HG02884 (cell line): ENCODE results near the gene KRTAP24-1.

Experiments used
- ATAC-seq: cut with Tn5 transposase; IDR thresholded peaks from one replicate; pipeline ENCODE4 v1.9.1; 2021; ENCODE audit warnings: mild to moderate bottlenecking, moderate library complexity; ENCODE audit not compliant: unreplicated experiment

Gene KRTAP24-1, protein sequence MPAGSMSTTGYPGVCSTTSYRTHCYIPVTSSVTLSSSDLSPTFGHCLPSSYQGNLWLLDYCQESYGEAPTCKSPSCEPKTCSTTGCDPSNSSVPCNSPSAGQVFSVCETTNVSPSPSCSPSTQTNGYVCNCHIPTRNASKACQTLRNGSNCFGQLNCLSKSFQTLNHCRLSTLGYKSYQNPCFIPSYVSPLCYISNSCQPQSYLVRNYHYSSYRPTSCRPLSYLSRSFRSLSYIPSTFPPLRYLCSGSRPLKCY

DNA sequence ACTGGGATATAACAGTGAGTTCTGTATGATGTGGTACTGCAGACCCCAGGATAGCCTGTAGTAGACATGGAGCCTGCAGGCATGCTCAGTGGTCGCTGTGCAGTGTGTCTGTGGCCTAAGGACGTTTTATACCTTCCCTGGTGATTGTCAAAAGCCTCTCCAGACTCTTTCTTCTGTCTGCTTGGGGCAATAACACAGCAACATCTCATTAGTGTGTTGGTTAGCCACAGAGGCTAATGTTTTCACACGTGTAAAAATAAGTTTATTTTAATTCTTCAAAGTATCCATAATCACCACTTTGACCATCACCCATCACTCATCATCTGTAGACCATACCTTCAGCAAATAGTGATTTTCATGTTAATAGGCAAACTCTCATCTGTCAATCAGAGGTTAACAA lies at the start of gene KRTAP24-1:
KRTAP24-1 (minus strand) TSS at position 101 of the 400 bp plus-strand sequence; CDS start at position 83, 18 bp downstream.
- no peak for ATAC-seq

DNA sequence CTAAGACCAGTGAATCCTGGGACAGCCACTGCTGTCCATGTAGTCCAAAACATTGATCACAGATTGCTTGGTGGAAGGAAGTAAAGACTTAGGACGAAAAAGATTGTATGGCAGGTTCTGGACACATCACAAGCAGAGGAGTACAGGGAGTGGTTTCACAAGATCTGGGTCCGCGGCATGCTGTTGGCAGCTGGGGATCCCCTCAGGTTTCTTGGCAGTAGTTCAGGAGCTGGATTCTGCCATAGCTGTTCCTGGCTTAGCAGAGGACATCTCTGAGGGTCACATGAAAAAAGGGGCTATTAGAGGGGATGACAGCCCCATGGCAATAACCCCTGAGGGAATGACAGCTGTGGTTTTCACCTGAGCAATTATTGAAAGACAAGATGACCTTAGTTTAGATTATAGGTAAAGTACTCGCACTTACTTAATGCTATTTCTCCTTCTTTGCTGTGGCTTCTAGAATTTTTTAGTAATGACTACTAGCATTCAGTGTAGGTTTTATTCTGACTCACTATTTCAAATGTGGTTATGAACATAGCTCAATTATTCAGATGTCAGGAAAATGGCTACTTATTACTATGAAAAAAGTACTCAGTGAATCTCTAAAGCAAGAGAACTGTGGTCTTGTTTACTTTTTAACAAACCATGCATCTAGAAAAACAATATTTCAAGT lies 46.6 kb upstream of the KRTAP24-1 start:
- no peak for ATAC-seq

DNA sequence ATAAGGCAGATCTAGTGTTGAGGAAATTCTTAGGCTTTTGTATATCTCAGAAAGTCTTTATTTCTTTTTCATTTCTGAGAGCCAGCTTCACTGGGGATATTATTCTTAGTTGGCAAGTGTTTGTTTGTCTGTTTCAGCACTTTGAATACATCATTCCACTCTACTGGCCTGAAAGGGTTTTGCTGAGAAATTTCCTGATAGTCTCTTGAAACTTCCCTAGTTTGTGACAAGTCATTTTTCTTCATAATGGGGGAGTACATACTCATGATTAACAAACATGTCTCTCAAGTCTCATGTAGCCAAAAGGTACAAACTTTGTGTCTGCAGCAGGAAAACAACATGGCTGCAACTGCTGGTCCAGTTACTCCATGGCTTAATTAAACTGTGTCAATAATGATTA lies 43.6 kb upstream of the KRTAP24-1 start:
- ATAC-seq = no peak

DNA sequence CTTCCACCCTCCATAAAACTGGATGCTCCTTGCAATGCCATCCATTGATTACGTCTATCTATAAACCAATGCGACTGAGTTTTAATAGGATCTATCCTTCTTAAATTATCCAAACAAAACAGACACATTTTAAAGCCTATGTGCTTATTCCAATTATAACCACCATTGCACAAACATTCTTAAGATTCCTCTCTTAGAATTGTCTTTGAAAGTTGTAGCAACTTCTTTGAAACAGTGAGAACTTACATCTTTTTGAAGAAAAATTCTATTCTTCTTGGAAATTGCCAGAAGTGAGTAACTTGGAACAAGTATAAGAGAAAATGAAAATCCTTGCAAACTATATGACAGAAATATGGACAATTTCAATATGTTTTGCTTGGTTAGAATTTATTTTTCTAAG lies 37.5 kb upstream of the KRTAP24-1 start, which contains the start of gene KRTAP26-1:
KRTAP26-1 (minus strand) TSS at position 101 of the 400 bp plus-strand sequence. CDS start 280 bp downstream, outside the sequence.
- no peak for ATAC-seq

DNA sequence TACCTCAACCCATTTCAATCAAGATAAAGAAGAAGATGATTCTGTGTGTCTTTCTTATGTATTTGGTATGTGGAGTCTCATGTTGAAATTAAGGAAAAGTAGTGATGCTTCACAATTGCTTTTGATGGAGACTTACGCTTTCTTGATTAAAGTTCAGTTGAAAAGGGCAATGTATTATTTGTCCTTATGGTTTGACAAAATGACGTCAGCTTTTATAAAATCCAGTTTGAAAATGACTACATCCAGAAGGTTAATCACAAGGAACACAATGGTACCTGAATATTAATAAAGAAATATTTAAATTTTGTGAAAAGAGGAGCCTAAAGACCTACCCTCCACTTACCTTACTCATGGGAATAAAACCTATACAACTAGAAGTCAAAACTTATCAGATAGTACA lies 33.0 kb upstream of the KRTAP24-1 start:
- ATAC-seq = no peak

DNA sequence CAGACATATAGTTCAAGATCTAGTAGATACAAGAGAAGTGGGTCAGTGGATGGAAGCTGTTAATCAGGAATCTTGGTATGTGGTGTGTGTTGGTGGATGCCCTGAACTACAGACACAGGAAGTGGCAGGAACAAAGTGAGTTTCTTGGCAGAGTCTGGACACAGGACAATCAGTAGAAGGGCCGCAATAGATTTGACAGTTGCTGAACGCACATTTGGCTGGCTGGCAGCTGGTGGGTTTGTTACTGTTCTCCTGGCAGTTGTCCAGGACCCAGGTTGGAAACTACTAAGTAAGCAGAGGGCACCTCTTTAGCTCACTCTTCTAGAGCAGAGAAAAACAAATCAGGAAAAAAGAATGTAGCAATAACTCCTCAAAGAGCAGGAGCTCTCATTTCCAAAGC lies 24.1 kb upstream of the KRTAP24-1 start:
- ATAC-seq = no peak

DNA sequence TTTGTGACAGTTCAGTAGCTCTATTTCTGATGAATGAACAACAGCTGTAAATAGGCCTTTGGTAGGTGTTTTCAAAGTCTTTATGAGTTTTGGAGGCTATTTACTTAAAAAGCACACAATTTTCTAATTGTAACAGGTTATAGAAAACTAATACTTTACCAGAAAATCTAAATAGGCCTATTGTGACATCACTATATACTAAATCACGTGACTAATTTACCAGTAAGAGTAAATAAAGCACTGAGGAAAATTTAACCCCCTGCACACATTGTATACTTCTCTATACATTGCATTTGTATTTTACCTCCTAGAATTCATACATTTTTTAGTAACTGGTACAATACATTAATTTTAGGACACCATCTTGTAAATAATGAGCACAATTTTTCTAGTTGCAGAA lies 22.4 kb upstream of the KRTAP24-1 start:
- no peak for ATAC-seq

DNA sequence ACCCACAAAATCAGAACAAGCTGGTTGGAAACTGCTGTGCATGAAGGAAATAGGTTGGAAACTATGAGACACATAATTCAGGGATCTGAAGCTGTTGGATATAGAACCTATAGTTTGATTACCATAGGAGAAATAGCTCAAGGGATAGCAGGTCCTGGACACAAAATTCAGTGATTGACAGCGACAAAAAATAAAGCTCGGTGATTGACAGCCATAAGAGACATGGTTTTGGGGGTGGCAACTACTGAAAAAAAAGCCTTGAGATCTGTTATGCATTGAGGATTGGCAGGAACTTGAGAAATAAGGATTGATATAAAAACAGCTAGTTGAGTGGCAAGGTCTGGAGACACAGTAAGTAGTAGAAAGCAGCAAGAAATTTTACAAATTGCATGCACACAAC lies 6.5 kb upstream of the KRTAP24-1 start, which contains the start of gene KRTAP25-1:
KRTAP25-1 (minus strand) TSS at position 300 of the 400 bp plus-strand sequence; CDS start at position 276, 24 bp downstream.
- ATAC-seq = no peak

DNA sequence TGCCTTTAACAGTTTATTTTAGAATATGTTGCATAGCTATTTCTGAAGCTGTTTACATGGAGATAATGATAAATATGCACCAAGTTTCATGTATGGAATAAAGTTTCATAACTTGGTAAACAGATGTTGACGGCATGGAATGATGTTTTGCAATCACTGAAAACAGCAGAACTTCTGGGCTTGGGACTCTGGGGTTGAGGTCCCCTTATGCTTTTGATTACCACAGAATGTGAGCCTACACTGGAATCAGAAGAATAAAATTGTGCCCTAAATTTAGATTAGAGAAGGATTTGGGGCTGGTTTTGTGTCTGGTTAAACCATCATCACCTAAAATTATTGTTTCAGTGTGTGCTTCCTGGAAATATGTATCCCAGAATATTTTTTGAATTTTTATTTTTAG lies 11.1 kb downstream of the KRTAP24-1 start:
- ATAC-seq = no peak

DNA sequence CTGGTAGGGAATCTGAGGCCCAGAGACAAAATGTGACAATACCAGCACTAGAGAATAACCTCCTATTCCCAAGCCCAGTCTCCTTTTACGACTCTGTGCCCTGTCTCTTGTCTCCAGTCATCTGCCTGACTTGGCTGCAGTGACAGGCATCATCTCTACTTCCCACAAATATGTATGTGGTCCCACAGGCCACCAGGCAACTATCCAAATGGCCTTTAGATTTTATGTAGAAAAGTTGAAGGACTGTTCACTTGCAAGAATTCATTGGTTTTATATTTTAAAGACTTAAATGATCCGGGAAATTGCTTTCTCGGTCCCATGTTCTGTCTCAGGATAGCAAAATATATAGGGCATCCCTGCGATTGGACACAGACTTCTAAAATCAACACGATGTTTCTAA lies 11.6 kb downstream of the KRTAP24-1 start:
- no peak for ATAC-seq

DNA sequence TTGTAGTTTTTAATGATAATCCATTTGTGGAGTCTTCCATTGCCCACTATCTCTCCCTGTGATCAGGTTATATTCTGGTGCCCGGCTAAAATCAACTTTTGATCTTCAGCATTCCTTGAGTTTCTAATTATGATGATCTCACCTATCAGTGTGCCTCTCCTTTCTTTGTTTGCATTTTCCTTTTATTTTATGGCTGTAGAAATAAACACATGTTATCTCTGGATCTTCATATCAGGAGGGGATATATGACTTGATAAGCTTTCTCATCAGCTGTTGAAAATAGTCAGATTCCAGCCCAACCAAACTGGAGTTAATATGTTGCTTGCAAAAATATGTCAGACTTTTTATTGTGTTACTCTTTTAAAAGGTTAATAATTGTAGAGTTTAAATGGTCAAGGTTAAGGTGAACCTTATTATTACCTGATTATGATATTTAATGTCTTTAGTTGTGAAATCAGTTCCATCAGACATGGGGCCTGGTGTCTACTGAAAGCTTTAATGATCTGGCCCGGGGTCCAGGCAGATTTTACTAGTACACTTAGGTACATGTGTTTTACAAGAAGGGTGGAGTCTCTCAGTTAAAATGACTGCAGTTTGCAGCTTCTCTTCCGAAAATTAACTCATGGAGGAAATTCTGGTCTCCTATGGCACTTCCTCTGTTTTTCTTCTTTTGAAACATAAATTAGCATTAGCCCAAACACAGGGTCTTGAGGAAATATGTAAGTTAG lies 12.8 kb downstream of the KRTAP24-1 start:
- ATAC-seq = no peak

DNA sequence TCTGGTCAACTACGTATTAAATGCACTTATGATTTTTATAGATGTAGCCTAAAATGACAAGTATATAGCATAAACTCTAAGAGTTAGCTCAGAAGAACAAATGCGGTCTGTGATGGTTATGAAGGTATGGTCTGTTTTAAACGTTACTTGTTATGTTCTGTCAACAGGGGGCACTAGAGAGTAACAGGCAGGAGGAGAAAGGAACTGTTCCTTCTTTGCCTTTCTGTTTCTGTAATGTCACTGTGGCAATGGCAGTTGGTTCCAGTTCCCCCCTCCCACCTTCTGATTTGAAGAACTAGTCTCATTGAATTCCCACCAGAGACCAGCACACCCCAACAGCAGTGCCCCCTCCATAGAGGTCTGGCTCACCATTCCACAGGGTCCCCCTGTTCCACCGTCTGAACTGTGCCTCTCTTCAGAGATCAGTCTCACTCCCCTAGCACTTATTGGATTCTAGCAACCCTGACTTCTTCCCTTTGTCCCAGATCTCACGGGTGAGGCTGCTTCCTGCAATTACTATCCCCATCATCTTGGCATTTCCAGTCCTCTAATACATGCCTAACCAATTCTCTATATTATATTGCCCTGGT lies 14.0 kb downstream of the KRTAP24-1 start:
- ATAC-seq = no peak

DNA sequence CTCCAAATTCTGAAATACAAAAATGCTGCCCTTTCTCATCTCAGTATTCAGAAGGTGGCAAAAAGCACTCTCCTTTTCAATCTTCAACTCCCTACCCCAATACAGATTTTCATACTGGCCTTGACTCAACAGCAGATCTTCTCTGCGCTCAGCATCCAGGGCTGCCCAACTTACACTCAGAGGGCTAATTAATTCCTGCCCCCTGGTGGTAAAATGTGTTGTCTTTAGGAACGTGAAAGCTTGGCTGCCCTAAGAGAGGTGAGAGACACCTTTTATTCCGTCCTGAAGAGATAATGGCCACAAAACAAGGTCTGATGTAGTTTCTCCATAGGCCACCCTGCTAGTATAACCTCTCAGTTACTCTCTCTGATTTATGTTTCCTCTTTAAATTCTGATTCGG lies 25.0 kb downstream of the KRTAP24-1 start:
- no peak for ATAC-seq

DNA sequence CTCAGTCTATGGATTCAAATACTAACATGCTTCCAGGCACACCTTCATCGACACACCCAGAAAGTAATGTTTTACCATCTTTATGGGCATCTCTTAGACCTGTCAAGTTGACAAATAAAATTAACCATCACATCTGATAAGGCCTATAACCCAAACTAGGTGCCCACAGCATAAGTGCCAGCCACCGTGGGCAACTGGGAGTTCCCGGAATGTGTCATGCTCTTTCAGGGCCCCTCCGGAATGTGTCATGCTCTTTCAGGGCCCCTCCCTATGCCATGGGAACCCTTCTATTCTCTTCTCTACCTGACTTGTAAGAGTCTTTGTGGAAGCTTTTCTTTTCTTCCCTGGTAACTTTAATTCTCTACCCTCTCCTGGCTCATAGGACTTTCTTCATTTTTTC lies 26.6 kb downstream of the KRTAP24-1 start:
- ATAC-seq = no peak

DNA sequence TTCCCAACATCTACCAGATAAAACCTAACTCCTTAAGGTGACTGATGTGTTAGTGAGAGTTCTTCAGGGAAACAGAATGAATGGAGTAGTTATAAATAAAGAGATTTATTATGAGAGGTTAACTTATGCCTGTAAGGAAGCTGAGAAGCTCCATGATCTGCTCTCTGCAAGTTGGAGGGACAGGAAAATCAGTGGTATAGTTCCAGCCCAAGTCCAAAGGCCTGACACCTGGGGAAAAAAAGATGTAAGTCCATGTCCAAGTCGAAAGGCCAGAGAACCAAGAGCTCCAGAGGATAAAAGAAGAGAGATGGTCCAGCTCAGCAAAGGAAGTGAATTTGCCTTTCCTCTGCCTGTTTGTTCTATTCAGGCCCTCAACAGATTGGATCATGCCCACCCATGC lies 27.1 kb downstream of the KRTAP24-1 start:
- no peak for ATAC-seq

DNA sequence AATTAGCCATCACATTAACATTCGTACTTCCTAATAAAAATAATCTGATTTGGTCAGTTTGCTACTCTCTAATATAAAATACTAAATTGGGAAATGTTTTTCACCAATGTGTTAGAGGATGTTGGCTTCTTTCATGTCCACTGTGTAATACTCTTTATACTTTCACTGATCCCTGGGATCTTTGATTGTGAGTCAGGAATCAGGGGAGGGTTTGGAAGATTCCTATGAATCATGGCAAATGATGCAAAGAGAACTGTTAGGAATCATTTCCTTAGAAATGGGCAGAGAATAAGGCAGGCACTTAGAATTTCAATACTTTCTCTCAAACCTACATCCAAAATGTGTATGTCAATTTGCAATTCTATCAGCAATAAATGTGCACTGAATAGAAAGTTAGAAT lies 31.0 kb downstream of the KRTAP24-1 start:
- ATAC-seq = no peak

DNA sequence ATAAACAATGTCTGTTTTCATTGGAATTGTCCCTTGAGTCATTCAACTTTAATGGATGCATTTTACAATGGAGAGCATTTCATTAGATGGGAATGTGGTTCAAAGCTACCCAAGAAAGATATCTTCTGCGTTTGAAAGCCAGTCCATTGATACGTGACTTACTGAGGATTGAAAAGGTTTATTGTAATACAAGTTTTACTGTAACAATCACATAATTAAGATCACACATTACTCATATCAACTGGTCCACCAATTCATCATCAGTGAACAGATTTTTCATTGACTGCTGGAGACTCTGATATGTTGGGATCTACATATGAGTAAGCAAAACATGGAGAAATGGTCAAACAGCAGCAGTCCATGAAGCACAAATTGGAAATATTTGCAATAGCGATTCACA lies 32.8 kb downstream of the KRTAP24-1 start:
- ATAC-seq = no peak

DNA sequence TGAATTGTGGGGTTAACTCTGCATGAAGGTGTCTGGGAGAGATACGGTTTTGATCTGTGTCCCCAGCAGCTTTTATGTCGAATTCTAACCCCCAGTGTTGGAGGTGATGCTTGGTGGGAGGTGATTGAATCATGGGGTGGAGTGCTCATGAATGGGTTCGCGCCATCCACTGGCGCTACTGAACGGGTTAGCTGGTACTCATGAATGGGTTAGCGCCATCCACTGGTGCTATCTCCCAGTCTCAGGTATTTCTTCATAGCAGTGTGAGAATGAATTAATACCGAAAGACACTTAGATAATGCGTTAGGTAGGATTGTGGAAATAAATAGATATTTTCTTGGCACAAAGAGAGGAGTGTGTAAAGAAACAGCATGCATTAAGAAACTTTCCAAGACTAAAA lies 33.9 kb downstream of the KRTAP24-1 start:
- no peak for ATAC-seq

DNA sequence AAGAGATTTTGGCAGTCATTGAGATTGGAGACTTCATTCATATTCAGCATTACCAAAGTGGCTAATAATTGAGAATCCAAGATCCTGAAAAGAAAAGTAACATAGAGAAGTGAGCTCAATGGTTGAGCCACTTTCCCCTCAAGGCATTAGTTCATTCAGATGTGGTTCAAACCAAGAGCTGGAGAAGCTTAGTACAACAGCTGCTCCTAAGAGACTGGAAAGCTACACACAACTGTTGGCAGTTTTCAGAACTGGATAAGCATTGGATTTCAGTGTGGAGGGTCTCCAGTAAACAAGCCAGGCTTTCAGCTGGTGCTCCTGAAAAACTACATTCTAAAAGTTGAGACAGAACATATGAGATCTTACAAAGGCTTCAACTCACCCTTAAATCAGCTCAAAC lies 37.7 kb downstream of the KRTAP24-1 start:
- no peak for ATAC-seq

DNA sequence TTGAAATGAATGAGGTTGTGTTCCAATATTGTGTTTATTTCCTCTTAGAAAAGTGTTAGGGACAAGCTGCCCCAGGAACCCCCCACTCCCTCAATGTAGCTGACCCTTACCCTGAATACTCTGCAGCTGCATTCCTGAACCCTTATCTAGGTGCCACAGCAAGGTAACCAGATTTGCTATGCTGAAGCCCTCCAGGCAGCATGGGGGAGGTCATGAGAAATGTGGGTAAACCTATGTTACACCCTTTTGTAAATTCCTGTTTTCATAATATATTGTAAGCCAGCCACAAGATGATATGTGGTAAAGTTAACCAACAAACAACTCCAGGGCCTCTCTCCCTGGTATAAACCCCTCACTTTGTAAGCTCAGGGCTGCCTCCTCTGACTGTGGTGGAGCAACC lies 39.1 kb downstream of the KRTAP24-1 start:
- ATAC-seq = no peak

DNA sequence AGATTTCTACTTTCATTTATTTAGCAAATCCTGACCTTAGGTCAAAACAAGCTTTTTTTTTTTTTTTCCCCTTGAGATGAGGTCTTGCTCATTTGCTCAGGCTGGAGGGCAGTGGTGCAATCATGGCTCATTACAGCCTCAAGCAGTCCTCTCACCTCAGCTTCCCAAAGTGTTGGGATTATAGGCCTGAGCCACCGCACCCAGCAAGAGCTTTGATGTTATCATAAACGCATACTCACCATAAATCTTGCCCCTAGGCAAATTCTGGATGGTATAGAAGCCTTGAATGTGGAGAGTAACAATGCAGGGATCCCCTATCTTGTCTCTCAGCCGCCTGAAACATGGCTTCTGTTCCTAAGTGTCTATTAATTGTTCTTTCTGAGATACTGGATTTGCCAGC lies 42.1 kb downstream of the KRTAP24-1 start:
- ATAC-seq = no peak
